Liver (tissue), 3 donors: ENCODE data around the gene EXOC4.

ENCODE experiments used
- HNF4A ChIP-seq, 2 donors: conservative IDR thresholded peaks; 2 replicates each; pipeline ENCODE4 v1.6.1; 2016; ENCODE audit warnings: antibody characterized with exemption in 2 of 2, mild to moderate bottlenecking in 2 of 2
- JUND ChIP-seq, 2 donors: IDR thresholded peaks; 2 replicates each; pipeline ENCODE4 v1.6.1; 2016; ENCODE audit warnings: antibody characterized with exemption in 2 of 2
- MAX ChIP-seq: IDR thresholded peaks from 2 replicates; pipeline ENCODE4 v1.6.1; 2016; ENCODE audit warnings: antibody characterized with exemption
- RXRA ChIP-seq, 2 donors: IDR thresholded peaks; 2 replicates each; pipeline ENCODE4 v1.6.1; 2017 to 2018; ENCODE audit warnings: antibody characterized with exemption in 2 of 2, mild to moderate bottlenecking in 1 of 2
- TAF1 ChIP-seq: conservative IDR thresholded peaks from 2 replicates; pipeline ENCODE4 v1.6.1; 2016; ENCODE audit warnings: antibody characterized with exemption, mild to moderate bottlenecking
- YY1 ChIP-seq: IDR thresholded peaks from 2 replicates; pipeline ENCODE4 v1.6.1; 2016; ENCODE audit warnings: antibody characterized with exemption, mild to moderate bottlenecking
- TF ChIP-seq, protein P1 (sequence below): fragments of 150-350 bp; IDR thresholded peaks from 2 replicates; pipeline ENCODE4 v1.5.1; 2017; ENCODE audit warnings: improper control_type of control experiment, low read depth, low read length; ENCODE audit not compliant: missing input control
- donor health status: healthy.
- donor health status: healthy.

- TF ChIP-seq, protein P1, sequence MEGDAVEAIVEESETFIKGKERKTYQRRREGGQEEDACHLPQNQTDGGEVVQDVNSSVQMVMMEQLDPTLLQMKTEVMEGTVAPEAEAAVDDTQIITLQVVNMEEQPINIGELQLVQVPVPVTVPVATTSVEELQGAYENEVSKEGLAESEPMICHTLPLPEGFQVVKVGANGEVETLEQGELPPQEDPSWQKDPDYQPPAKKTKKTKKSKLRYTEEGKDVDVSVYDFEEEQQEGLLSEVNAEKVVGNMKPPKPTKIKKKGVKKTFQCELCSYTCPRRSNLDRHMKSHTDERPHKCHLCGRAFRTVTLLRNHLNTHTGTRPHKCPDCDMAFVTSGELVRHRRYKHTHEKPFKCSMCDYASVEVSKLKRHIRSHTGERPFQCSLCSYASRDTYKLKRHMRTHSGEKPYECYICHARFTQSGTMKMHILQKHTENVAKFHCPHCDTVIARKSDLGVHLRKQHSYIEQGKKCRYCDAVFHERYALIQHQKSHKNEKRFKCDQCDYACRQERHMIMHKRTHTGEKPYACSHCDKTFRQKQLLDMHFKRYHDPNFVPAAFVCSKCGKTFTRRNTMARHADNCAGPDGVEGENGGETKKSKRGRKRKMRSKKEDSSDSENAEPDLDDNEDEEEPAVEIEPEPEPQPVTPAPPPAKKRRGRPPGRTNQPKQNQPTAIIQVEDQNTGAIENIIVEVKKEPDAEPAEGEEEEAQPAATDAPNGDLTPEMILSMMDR: no peak
- TF ChIP-seq JUND (IDR thresholded peaks at IDR 0.05) (no peak), TAF1 (no peak), RXRA (IDR thresholded peaks at IDR 0.05) (no peak), HNF4A (conservative IDR thresholded peaks at IDR 0.05) (no peak), YY1 (no peak), MAX (no peak)
Observed at GRCh38 chr7:133591704-133592340, 338.9 kb downstream of the EXOC4 start.
